Measurements from ENCODE around the gene CNTNAP2.

Gene CNTNAP2

GRCh38 chr7:146948703-146949102 lies 832.1 kb downstream of the CNTNAP2 start:
- H3K4me1 ChIP-seq (ENCODE audit: insufficient read depth, insufficient read length), result no peaks in the 10 kb centered on the region
- DNase-seq (ENCODE audit: low read depth, low spot score), result no peak
- H3K9ac ChIP-seq (ENCODE audit: insufficient read length, low read depth), result no peak overlapping the region
- H3K27me3 ChIP-seq (ENCODE audit: insufficient read depth, insufficient read length), result no peaks in the 10 kb centered on the region
- no peaks in the 10 kb centered on the region for H3K36me3 ChIP-seq (ENCODE audit: insufficient read depth, insufficient read length, low read length)
- TF ChIP-seq SUZ12 (IDR thresholded peaks at IDR 0.05; ENCODE audit: extremely low read depth, insufficient read depth, insufficient read length) (no peak), YY1 (IDR thresholded peaks at IDR 0.05; ENCODE audit: insufficient read depth, insufficient read length) (no peak), ZNF274 (IDR thresholded peaks at IDR 0.05; ENCODE audit: low read depth, low read length) (no peak)
- no peak overlapping the region for H3K4me3 ChIP-seq (ENCODE audit: insufficient read length, low read depth)
- H3K9me3 ChIP-seq (ENCODE audit: insufficient read depth, low read length), result no peaks in the 10 kb centered on the region

- Histone ChIP-seq H3K4me3 (ENCODE audit: insufficient read length, low read depth) (no peak overlapping the region), H3K9me3 (ENCODE audit: insufficient read depth, low read length) (no peaks in the 10 kb centered on the region), H3K27me3 (ENCODE audit: insufficient read depth, insufficient read length) (no peaks in the 10 kb centered on the region), H3K36me3 (ENCODE audit: insufficient read depth, insufficient read length, low read length) (no peaks in the 10 kb centered on the region), H3K9ac (ENCODE audit: insufficient read length, low read depth) (no peak overlapping the region), H3K4me1 (ENCODE audit: insufficient read depth, insufficient read length) (no peaks in the 10 kb centered on the region)
- no peak for DNase-seq (ENCODE audit: low read depth, low spot score)
- TF ChIP-seq YY1 (IDR thresholded peaks at IDR 0.05; ENCODE audit: insufficient read depth, insufficient read length), result no peak
- TF ChIP-seq SUZ12 (IDR thresholded peaks at IDR 0.05; ENCODE audit: extremely low read depth, insufficient read depth, insufficient read length), result no peak
- no peak for TF ChIP-seq ZNF274 (IDR thresholded peaks at IDR 0.05; ENCODE audit: low read depth, low read length)
Measured at GRCh38 chr7:146956321-146956720, 839.7 kb downstream of the CNTNAP2 start.

GRCh38 chr7:146956853-146957252 lies 840.3 kb downstream of the CNTNAP2 start:
- no peaks in the 10 kb centered on the region for H3K9me3 ChIP-seq (ENCODE audit: insufficient read depth, low read length)

GRCh38 chr7:146960773-146961391 lies 844.3 kb downstream of the CNTNAP2 start:
- Histone ChIP-seq H3K9ac (ENCODE audit: insufficient read length, low read depth) (no peak overlapping the region), H3K27me3 (ENCODE audit: insufficient read depth, insufficient read length) (no peaks in the 10 kb centered on the region), H3K4me1 (ENCODE audit: insufficient read depth, insufficient read length) (no peaks in the 10 kb centered on the region), H3K9me3 (ENCODE audit: insufficient read depth, low read length) (no peaks in the 10 kb centered on the region), H3K36me3 (ENCODE audit: insufficient read depth, insufficient read length, low read length) (no peaks in the 10 kb centered on the region), H3K4me3 (ENCODE audit: insufficient read length, low read depth) (no peak overlapping the region)
- TF ChIP-seq ZNF274 (IDR thresholded peaks at IDR 0.05; ENCODE audit: low read depth, low read length) (no peak), SUZ12 (IDR thresholded peaks at IDR 0.05; ENCODE audit: extremely low read depth, insufficient read depth, insufficient read length) (no peak), YY1 (IDR thresholded peaks at IDR 0.05; ENCODE audit: insufficient read depth, insufficient read length) (no peak)
- DNase-seq (ENCODE audit: low read depth, low spot score), result peak; percentile 11

More at GRCh38 chr7:146956853-146957252, 840.3 kb downstream of the CNTNAP2 start:
- TF ChIP-seq ZNF274 (IDR thresholded peaks at IDR 0.05; ENCODE audit: low read depth, low read length) (no peak), SUZ12 (IDR thresholded peaks at IDR 0.05; ENCODE audit: extremely low read depth, insufficient read depth, insufficient read length) (no peak), YY1 (IDR thresholded peaks at IDR 0.05; ENCODE audit: insufficient read depth, insufficient read length) (no peak)
- H3K36me3 ChIP-seq (ENCODE audit: insufficient read depth, insufficient read length, low read length), result no peaks in the 10 kb centered on the region
- no peak overlapping the region for H3K9ac ChIP-seq (ENCODE audit: insufficient read length, low read depth)
- DNase-seq (ENCODE audit: low read depth, low spot score), result no peak
- H3K4me1 ChIP-seq (ENCODE audit: insufficient read depth, insufficient read length), result no peaks in the 10 kb centered on the region
- no peaks in the 10 kb centered on the region for H3K27me3 ChIP-seq (ENCODE audit: insufficient read depth, insufficient read length)
- H3K4me3 ChIP-seq (ENCODE audit: insufficient read length, low read depth), result no peak overlapping the region

GRCh38 chr7:146961617-146962016 lies 845.0 kb downstream of the CNTNAP2 start:
- H3K27me3 ChIP-seq (ENCODE audit: insufficient read depth, insufficient read length), result no peaks in the 10 kb centered on the region
- no peak overlapping the region for H3K4me3 ChIP-seq (ENCODE audit: insufficient read length, low read depth)
- no peak for DNase-seq (ENCODE audit: low read depth, low spot score)
- H3K9ac ChIP-seq (ENCODE audit: insufficient read length, low read depth), result no peak overlapping the region
- H3K9me3 ChIP-seq (ENCODE audit: insufficient read depth, low read length), result no peaks in the 10 kb centered on the region
- H3K36me3 ChIP-seq (ENCODE audit: insufficient read depth, insufficient read length, low read length), result no peaks in the 10 kb centered on the region
- H3K4me1 ChIP-seq (ENCODE audit: insufficient read depth, insufficient read length), result no peaks in the 10 kb centered on the region
- TF ChIP-seq YY1 (IDR thresholded peaks at IDR 0.05; ENCODE audit: insufficient read depth, insufficient read length), result no peak
- TF ChIP-seq SUZ12 (IDR thresholded peaks at IDR 0.05; ENCODE audit: extremely low read depth, insufficient read depth, insufficient read length), result no peak
- TF ChIP-seq ZNF274 (IDR thresholded peaks at IDR 0.05; ENCODE audit: low read depth, low read length), result no peak

GRCh38 chr7:146966274-146966673 lies 849.7 kb downstream of the CNTNAP2 start:
- no peak overlapping the region for H3K9ac ChIP-seq (ENCODE audit: insufficient read length, low read depth)
- no peak overlapping the region for H3K4me3 ChIP-seq (ENCODE audit: insufficient read length, low read depth)
- DNase-seq (ENCODE audit: low read depth, low spot score), result no peak
- H3K27me3 ChIP-seq (ENCODE audit: insufficient read depth, insufficient read length), result no peaks in the 10 kb centered on the region
- no peaks in the 10 kb centered on the region for H3K36me3 ChIP-seq (ENCODE audit: insufficient read depth, insufficient read length, low read length)
- no peaks in the 10 kb centered on the region for H3K9me3 ChIP-seq (ENCODE audit: insufficient read depth, low read length)
- TF ChIP-seq SUZ12 (IDR thresholded peaks at IDR 0.05; ENCODE audit: extremely low read depth, insufficient read depth, insufficient read length), result no peak
- TF ChIP-seq ZNF274 (IDR thresholded peaks at IDR 0.05; ENCODE audit: low read depth, low read length), result no peak
- no peak for TF ChIP-seq YY1 (IDR thresholded peaks at IDR 0.05; ENCODE audit: insufficient read depth, insufficient read length)
- no peaks in the 10 kb centered on the region for H3K4me1 ChIP-seq (ENCODE audit: insufficient read depth, insufficient read length)

GRCh38 chr7:146982482-146982881 lies 865.9 kb downstream of the CNTNAP2 start:
- no peak overlapping the region for H3K9ac ChIP-seq (ENCODE audit: insufficient read length, low read depth)
- no peaks in the 10 kb centered on the region for H3K27me3 ChIP-seq (ENCODE audit: insufficient read depth, insufficient read length)
- H3K9me3 ChIP-seq (ENCODE audit: insufficient read depth, low read length), result no peaks in the 10 kb centered on the region
- H3K4me1 ChIP-seq (ENCODE audit: insufficient read depth, insufficient read length), result no peaks in the 10 kb centered on the region
- H3K4me3 ChIP-seq (ENCODE audit: insufficient read length, low read depth), result no peak overlapping the region
- DNase-seq (ENCODE audit: low read depth, low spot score), result no peak
- no peak for TF ChIP-seq ZNF274 (IDR thresholded peaks at IDR 0.05; ENCODE audit: low read depth, low read length)
- no peak for TF ChIP-seq YY1 (IDR thresholded peaks at IDR 0.05; ENCODE audit: insufficient read depth, insufficient read length)
- no peak for TF ChIP-seq SUZ12 (IDR thresholded peaks at IDR 0.05; ENCODE audit: extremely low read depth, insufficient read depth, insufficient read length)
- H3K36me3 ChIP-seq (ENCODE audit: insufficient read depth, insufficient read length, low read length), result no peaks in the 10 kb centered on the region
